SK-N-MC (cell line): ENCODE measurements around the gene DOC2B.
"Not testable (repeated sequence)": the region's sequence is repeated elsewhere in the genome, so short reads cannot be mapped to it uniquely, and the experiment has no call there.

ENCODE experiments used
- EZH2 ChIP-seq: fragments of 200-600 bp; sonication (generic); IDR thresholded peaks from one replicate; pipeline ENCODE4 v1.6.1; 2017; ENCODE audit warnings: antibody characterized with exemption
- FOXP2 ChIP-seq: optimal IDR thresholded peaks from 2 replicates; pipeline ENCODE3; 2011; ENCODE audit warnings: mild to moderate bottlenecking, moderate library complexity; ENCODE audit not compliant: insufficient read depth; ENCODE audit errors: extremely low read length, control extremely low read depth
- POLR2AphosphoS5 ChIP-seq: IDR thresholded peaks from 2 replicates; pipeline ENCODE4 v1.6.1; 2012; ENCODE audit warnings: mild to moderate bottlenecking, low read depth, low read length, borderline replicate concordance

GRCh38 chr17:215563-216478 is 34.4 kb upstream of the DOC2B start:
- TF ChIP-seq EZH2, FOXP2, POLR2AphosphoS5: not testable (repeated sequence)
